Right cardiac atrium (tissue), 5 donors: ENCODE measurements around the gene ANO2. TPM values are rescaled to one million over a fixed set of nuclear protein-coding genes. Genes with fewer than 3 reads are reported as not detected.

ENCODE experiments used
- ATAC-seq, 2 donors: fragments of 200-7000 bp; cut with Tn5 transposase; one replicate each; pipeline versions ENCODE4 v1.8.0 to v1.9.1; 2020; ENCODE audit warnings: moderate library complexity in 2 of 2, mild to moderate bottlenecking in 1 of 2
- DNase-seq, 3 donors: peaks; one replicate each; pipeline ENCODE4 v3.0.0-alpha.2; 2020
- H3K27ac ChIP-seq: one replicate; pipeline ENCODE4 v1.5.1; 2013; ENCODE audit warnings: mild to moderate bottlenecking, low read length, control low read depth, moderate library complexity
- H3K27me3 ChIP-seq: one replicate; pipeline ENCODE4 v1.6.1; 2013; ENCODE audit not compliant: control insufficient read depth, insufficient read depth
- H3K4me1 ChIP-seq: one replicate; pipeline ENCODE4 v1.6.1; 2013; ENCODE audit warnings: low read length; ENCODE audit not compliant: control insufficient read depth, insufficient read depth
- H3K4me3 ChIP-seq: one replicate; pipeline ENCODE4 v1.5.1; 2013; ENCODE audit warnings: low read length, control low read depth
- H3K9me3 ChIP-seq: one replicate; pipeline ENCODE4 v1.6.1; 2013; ENCODE audit warnings: low read length; ENCODE audit not compliant: control insufficient read depth
- WGBS: extraction: QIAGEN DNeasy Blood & Tissue Kit; methylation state at CpG from one replicate; pipeline ENCODE4 v1.1.7; 2013; 5-methylcytosine and 5-hydroxymethylcytosine counted together
- intact Hi-C, 4 donors: fragments of 100-400 bp; cut with DNase I; formaldehyde crosslinking; loops; one replicate each; pipeline versions ENCODE4 v1.11.0 to v1.14.0; 2022 to 2023
- polyA plus RNA-seq: library from polyadenylated mRNA; stranded (reverse); fragments of 200-250 nt; gene quantifications from one replicate; pipeline ENCODE4 v1.2.3, GENCODE V29; 2013
- total RNA-seq, 4 donors: library from RNA; stranded (reverse); fragmentation: NEBNext Ultra II Directional; extraction: Animal tissue kit (Norgen Biotek cat#: 25700); gene quantifications; one replicate each; pipeline ENCODE4 v1.2.1, GENCODE V29; 2021
- donor health status: healthy with polysubstance abuse.
- donor health status: DM: no; HTN: yes; CAD: no.
- donor health status: DM: no; HTN: no; CAD: no.
- donor health status: DM: no; HTN: yes; CAD: no; lungs with severe emphysema.
- donor health status: DM: yes; HTN: yes; CAD: no.

ANO2 gene
- total and polyA plus RNA-seq, 5 donors: 7.0 to 12.5 (median 10.9) TPM

- no peaks in the 10 kb centered on the region for H3K9me3 ChIP-seq
- H3K27me3 ChIP-seq: no peaks in the 10 kb centered on the region
- no peak overlapping the region for H3K4me3 ChIP-seq
- no peak for DNase-seq
- WGBS: 76% methylated on average over 3 of the region's 3 CpGs
- intact Hi-C loops: no loop called here
- no peak overlapping the region for H3K27ac ChIP-seq
- ATAC-seq: no peak
- H3K4me1 ChIP-seq: peaks cover 6% of the 10 kb centered on the region
These were observed 171.5 kb downstream of the ANO2 start for GRCh38 chr12:5773550-5773949.

GRCh38 chr12:5771756-5772155, 173.3 kb downstream of the ANO2 start:
- no peak for DNase-seq
- Histone ChIP-seq H3K4me1 (peaks cover 6% of the 10 kb centered on the region), H3K27ac (no peak overlapping the region), H3K9me3 (no peaks in the 10 kb centered on the region), H3K27me3 (no peaks in the 10 kb centered on the region), H3K4me3 (no peak overlapping the region)
- WGBS: 64% methylated on average over 1 of the region's 1 CpG
- no peak for ATAC-seq
- intact Hi-C loops: no loop called here

- peaks cover 6% of the 10 kb centered on the region for H3K4me1 ChIP-seq
- no peak overlapping the region for H3K27ac ChIP-seq
- no peaks in the 10 kb centered on the region for H3K27me3 ChIP-seq
- 94% methylated on average over 1 of the region's 1 CpG for WGBS
- H3K9me3 ChIP-seq: no peaks in the 10 kb centered on the region
- H3K4me3 ChIP-seq: no peak overlapping the region
- no peak for ATAC-seq
- intact Hi-C loops: no loop called here
- peak in 1 of 3 donors; percentile 37 for DNase-seq
These were observed 174.3 kb downstream of the ANO2 start for GRCh38 chr12:5770727-5771126.

GRCh38 chr12:5768581-5769196, 176.4 kb downstream of the ANO2 start:
- Histone ChIP-seq H3K27me3 (no peaks in the 10 kb centered on the region), H3K4me3 (no peak overlapping the region), H3K27ac (no peak overlapping the region), H3K9me3 (no peaks in the 10 kb centered on the region), H3K4me1 (peaks cover 6% of the 10 kb centered on the region)
- peak; percentile 85 to 95 (median 95) for DNase-seq
- peak; percentile 94 for ATAC-seq
- WGBS: 45% methylated on average over 8 of the region's 8 CpGs
- intact Hi-C loops: no loop called here

- DNase-seq (peak in 1 of 3 donors; percentile 51), ATAC-seq (peak in 1 of 2 donors; percentile 65)
- H3K4me3 ChIP-seq: no peak overlapping the region
- H3K27ac ChIP-seq: no peak overlapping the region
- H3K9me3 ChIP-seq: no peaks in the 10 kb centered on the region
- intact Hi-C loops: no loop called here
- H3K27me3 ChIP-seq: no peaks in the 10 kb centered on the region
- peaks cover 6% of the 10 kb centered on the region for H3K4me1 ChIP-seq
- 40% methylated on average over 2 of the region's 2 CpGs for WGBS
These were observed 176.9 kb downstream of the ANO2 start for GRCh38 chr12:5768171-5768570.

- WGBS: 85% methylated on average over 3 of the region's 3 CpGs
- Histone ChIP-seq H3K27ac (no peak overlapping the region), H3K27me3 (no peaks in the 10 kb centered on the region), H3K9me3 (no peaks in the 10 kb centered on the region), H3K4me1 (no peaks in the 10 kb centered on the region), H3K4me3 (no peak overlapping the region)
- intact Hi-C loops: no loop called here
- DNase-seq (no peak), ATAC-seq (no peak)
These were observed 186.7 kb downstream of the ANO2 start for GRCh38 chr12:5758347-5758746.

- H3K9me3 ChIP-seq: no peaks in the 10 kb centered on the region
- WGBS: 88% methylated on average over 5 of the region's 5 CpGs
- peak in 1 of 3 donors; percentile 25 for DNase-seq
- H3K27me3 ChIP-seq: no peaks in the 10 kb centered on the region
- ATAC-seq: no peak
- H3K27ac ChIP-seq: no peak overlapping the region
- intact Hi-C loops: no loop called here
- H3K4me3 ChIP-seq: no peak overlapping the region
- no peaks in the 10 kb centered on the region for H3K4me1 ChIP-seq
These were observed 188.7 kb downstream of the ANO2 start for GRCh38 chr12:5756338-5756842.

- Histone ChIP-seq H3K9me3 (no peaks in the 10 kb centered on the region), H3K4me3 (no peak overlapping the region), H3K4me1 (no peaks in the 10 kb centered on the region), H3K27ac (no peak overlapping the region), H3K27me3 (no peaks in the 10 kb centered on the region)
- ATAC-seq (peak in 1 of 2 donors; percentile 50), DNase-seq (no peak)
- 83% methylated on average over 12 of the region's 12 CpGs for WGBS
- intact Hi-C loops: no loop called here
These were observed 197.0 kb downstream of the ANO2 start for GRCh38 chr12:5748027-5748426.

GRCh38 chr12:5746917-5747316, 198.1 kb downstream of the ANO2 start:
- intact Hi-C loops: no loop called here
- 90% methylated on average over 6 of the region's 6 CpGs for WGBS
- H3K4me1 ChIP-seq: no peaks in the 10 kb centered on the region
- no peak overlapping the region for H3K4me3 ChIP-seq
- no peaks in the 10 kb centered on the region for H3K9me3 ChIP-seq
- ATAC-seq (no peak), DNase-seq (no peak)
- H3K27ac ChIP-seq: no peak overlapping the region
- no peaks in the 10 kb centered on the region for H3K27me3 ChIP-seq

- 89% methylated on average over 6 of the region's 6 CpGs for WGBS
- no peak for DNase-seq
- Histone ChIP-seq H3K4me3 (no peak overlapping the region), H3K27me3 (no peaks in the 10 kb centered on the region), H3K27ac (no peak overlapping the region), H3K9me3 (no peaks in the 10 kb centered on the region), H3K4me1 (no peaks in the 10 kb centered on the region)
- intact Hi-C loops: no loop called here
- ATAC-seq: no peak
These were observed 198.8 kb downstream of the ANO2 start for GRCh38 chr12:5746036-5746908.

GRCh38 chr12:5745251-5745888, 199.7 kb downstream of the ANO2 start:
- Histone ChIP-seq H3K4me1 (no peaks in the 10 kb centered on the region), H3K4me3 (no peak overlapping the region), H3K27ac (no peak overlapping the region), H3K9me3 (no peaks in the 10 kb centered on the region), H3K27me3 (no peaks in the 10 kb centered on the region)
- ATAC-seq (peak; percentile 89 to 91), DNase-seq (peak; percentile 77 to 88 (median 81))
- intact Hi-C loops: no loop called here
- WGBS: 20% methylated on average over 6 of the region's 6 CpGs
